ENCODE data around the gene B3GNT4. TPM values are rescaled to one million over a fixed set of nuclear protein-coding genes. Genes with fewer than 3 reads are reported as not detected.

The B3GNT4 gene
- total RNA-seq: 5.3 and 9.4 TPM in 2 replicates

GRCh38 chr12:122203301-122204166, at the start of gene B3GNT4:
Gene B3GNT4 (plus strand): TSS chr12:122203709. CDS start chr12:122204619, 910 bp downstream.

GRCh38 chr12:122174155-122174845, 29.2 kb upstream of the B3GNT4 start, which contains the start of gene IL31:
Gene IL31 (minus strand): TSS chr12:122174221. CDS start chr12:122174172, 49 bp downstream.

DNA sequence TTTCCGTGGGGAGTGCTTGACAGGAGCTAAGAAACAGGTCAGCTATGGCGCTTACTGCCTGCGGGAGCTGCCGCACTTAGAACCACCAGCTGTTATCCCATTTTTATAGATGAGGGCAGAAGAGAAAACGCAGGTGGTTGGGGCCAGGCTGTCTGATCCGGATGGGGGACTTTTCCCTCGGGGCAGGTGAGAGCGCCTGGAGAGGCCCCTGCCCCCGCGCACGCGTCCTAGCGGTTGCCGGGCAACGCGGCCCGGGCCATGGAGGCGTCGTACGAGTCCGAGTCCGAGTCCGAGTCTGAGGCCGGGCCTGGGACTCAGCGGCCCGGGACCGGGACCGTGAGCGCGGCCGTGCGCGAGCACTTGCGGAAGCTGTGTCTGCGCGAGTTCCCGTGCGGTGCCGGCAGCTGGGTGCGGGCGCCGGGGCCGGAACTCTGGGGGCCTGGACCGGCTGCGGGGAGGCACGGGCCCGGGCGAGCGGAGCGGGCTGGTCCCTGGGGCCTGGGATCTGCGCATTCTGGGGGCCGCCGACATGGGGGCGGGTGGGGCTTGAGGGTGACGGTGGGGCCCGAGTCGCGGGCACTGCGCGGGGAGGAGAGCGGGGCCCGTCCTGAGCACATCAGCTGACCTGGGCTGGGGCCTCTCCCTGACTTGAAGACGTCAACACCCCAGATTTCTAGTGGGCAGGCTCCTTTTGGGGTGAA, 20.5 kb upstream of the B3GNT4 start, which contains the start of gene LRRC43:
TSS of gene LRRC43 (plus strand) at position 237 of the 701 bp plus-strand sequence. CDS start at position 259, 22 bp downstream.

GRCh38 chr12:122225683-122226365, 22.3 kb downstream of the B3GNT4 start, which contains the start of gene DIABLO:
Gene DIABLO (minus strand): TSS chr12:122226052. CDS start chr12:122226014, 38 bp downstream.

Other genes with a start within 250 kb of the B3GNT4 start
- gene BCL7A, start 181.8 kb upstream of the B3GNT4 start, total RNA-seq: 14.0 and 18.3 TPM in 2 replicates
- 11.1 and 11.7 TPM in 2 replicates for gene MLXIP, start 125.0 kb upstream of the B3GNT4 start, total RNA-seq
- not detected in 2 replicates for gene IL31, start 29.5 kb upstream of the B3GNT4 start, total RNA-seq
- 0.72 and 1.9 TPM in 2 replicates for gene LRRC43, start 20.6 kb upstream of the B3GNT4 start, total RNA-seq
- gene DIABLO, start 22.3 kb downstream of the B3GNT4 start, total RNA-seq: 73.5 and 93.7 TPM in 2 replicates
- 14.7 and 18.3 TPM in 2 replicates for gene VPS33A, start 62.8 kb downstream of the B3GNT4 start, total RNA-seq
- gene CLIP1, start 219.0 kb downstream of the B3GNT4 start, total RNA-seq: 54.8 and 59.5 TPM in 2 replicates

Measured in tracheal epithelial cell (primary cell).